Stimulated activated CD4-positive, alpha-beta T cell treated with anti-CD3 and anti-CD28 coated beads, Interleukin-2, amount 100 ng/mL, for 24 hours (primary cell): ENCODE data around the gene CABP7.

Source experiments
- DNase-seq, 2 donors: peaks; one replicate each; pipeline ENCODE4 v3.0.0-alpha.2; 2020

The CABP7 gene

GRCh38 chr22:29780748-29781676 lies 61.2 kb downstream of the CABP7 start:
- DNase-seq, result no peak
